Upper lobe of left lung (tissue), 4 donors: ENCODE data around the gene HSPG2.

Experiments
- EP300 ChIP-seq, 4 donors: sonication (generic); formaldehyde crosslinking; IDR thresholded peaks; one replicate each; pipeline ENCODE4 v1.5.1; 2017; ENCODE audit warnings: antibody characterized with exemption in 4 of 4, control low read depth in 2 of 4
- POLR2A ChIP-seq, 4 donors: fragments of 450-650 bp; IDR thresholded peaks; one replicate each; pipeline ENCODE4 v1.5.1; 2016 to 2017; ENCODE audit warnings: antibody characterized with exemption in 4 of 4, mild to moderate bottlenecking in 2 of 4
- POLR2AphosphoS5 ChIP-seq, 2 donors: sonication (generic); formaldehyde crosslinking; IDR thresholded peaks; one replicate each; pipeline ENCODE4 v1.5.1; 2017; ENCODE audit warnings: antibody characterized with exemption in 2 of 2
- TF ChIP-seq, protein P1 (sequence below), 6 experiments: fragments of 450-650 bp in 4 of 6; fragments of 200-600 bp in 2 of 6; sonication (generic) in 2 of 6; IDR thresholded peaks; one replicate each; pipeline ENCODE4 v1.5.1; 2016 to 2019; ENCODE audit warnings: antibody characterized with exemption in 6 of 6

DNA sequence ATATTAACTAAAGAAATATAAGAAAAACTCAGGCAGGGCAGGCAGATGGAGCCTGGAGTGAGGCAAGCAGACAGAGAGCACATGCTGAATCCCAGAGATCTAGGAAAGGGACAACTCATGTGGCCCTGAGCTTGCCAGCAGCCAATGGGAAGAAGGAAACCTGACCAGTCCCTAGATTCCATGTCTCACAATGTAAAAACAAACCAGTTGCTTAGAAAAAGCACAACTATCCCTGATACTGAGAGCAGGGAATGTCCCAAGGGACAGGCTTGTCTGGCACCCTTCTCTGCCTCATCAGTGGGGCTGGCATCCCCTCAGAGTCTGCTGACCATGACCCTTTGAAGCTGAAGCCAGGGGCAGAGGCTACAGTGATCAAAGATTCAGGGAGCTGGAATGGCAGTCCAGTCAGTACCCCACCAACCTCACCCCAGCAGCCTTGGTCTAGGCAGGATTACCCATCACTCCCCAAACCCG lies 27.8 kb downstream of the HSPG2 start:
- TF ChIP-seq, protein P1, sequence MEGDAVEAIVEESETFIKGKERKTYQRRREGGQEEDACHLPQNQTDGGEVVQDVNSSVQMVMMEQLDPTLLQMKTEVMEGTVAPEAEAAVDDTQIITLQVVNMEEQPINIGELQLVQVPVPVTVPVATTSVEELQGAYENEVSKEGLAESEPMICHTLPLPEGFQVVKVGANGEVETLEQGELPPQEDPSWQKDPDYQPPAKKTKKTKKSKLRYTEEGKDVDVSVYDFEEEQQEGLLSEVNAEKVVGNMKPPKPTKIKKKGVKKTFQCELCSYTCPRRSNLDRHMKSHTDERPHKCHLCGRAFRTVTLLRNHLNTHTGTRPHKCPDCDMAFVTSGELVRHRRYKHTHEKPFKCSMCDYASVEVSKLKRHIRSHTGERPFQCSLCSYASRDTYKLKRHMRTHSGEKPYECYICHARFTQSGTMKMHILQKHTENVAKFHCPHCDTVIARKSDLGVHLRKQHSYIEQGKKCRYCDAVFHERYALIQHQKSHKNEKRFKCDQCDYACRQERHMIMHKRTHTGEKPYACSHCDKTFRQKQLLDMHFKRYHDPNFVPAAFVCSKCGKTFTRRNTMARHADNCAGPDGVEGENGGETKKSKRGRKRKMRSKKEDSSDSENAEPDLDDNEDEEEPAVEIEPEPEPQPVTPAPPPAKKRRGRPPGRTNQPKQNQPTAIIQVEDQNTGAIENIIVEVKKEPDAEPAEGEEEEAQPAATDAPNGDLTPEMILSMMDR (IDR thresholded peaks at IDR 0.05): no peak
- TF ChIP-seq POLR2AphosphoS5 (IDR thresholded peaks at IDR 0.05) (no peak), POLR2A (IDR thresholded peaks at IDR 0.05) (no peak), EP300 (IDR thresholded peaks at IDR 0.05) (no peak)
